Hepatocyte (in vitro differentiated cells): ENCODE results near the gene KCNMA1. TPM values are rescaled to one million over a fixed set of nuclear protein-coding genes. Genes with fewer than 3 reads are reported as not detected.

Experiments used
- DNase-seq: peaks from one replicate; pipeline ENCODE4 v3.0.0-alpha.2; 2016; ENCODE audit warnings: low spot score
- H2AFZ ChIP-seq: fragments of 200-600 bp; sonication (generic); 2 replicates; pipeline ENCODE4 v1.6.0; 2016; ENCODE audit warnings: antibody characterized with exemption, mild to moderate bottlenecking
- H3K27ac ChIP-seq: fragments of 200-600 bp; sonication (generic); 2 replicates; pipeline ENCODE4 v1.5.1; 2016; ENCODE audit warnings: mild to moderate bottlenecking
- H3K27me3 ChIP-seq: fragments of 200-600 bp; sonication (generic); 2 replicates; pipeline ENCODE4 v1.6.1; 2016
- H3K36me3 ChIP-seq: fragments of 200-600 bp; sonication (generic); replicated peaks from 2 replicates; pipeline ENCODE4 v1.5.1; 2016; ENCODE audit warnings: low read depth; ENCODE audit not compliant: insufficient read depth
- H3K4me1 ChIP-seq: fragments of 200-600 bp; sonication (generic); 2 replicates; pipeline ENCODE4 v1.5.1; 2016; ENCODE audit warnings: mild to moderate bottlenecking, moderate library complexity; ENCODE audit not compliant: insufficient read depth
- H3K4me2 ChIP-seq: fragments of 200-600 bp; sonication (generic); 2 replicates; pipeline ENCODE4 v1.6.0; 2016
- H3K4me3 ChIP-seq: fragments of 200-600 bp; sonication (generic); 2 replicates; pipeline ENCODE4 v1.5.1; 2016; ENCODE audit warnings: mild to moderate bottlenecking
- H3K79me2 ChIP-seq: fragments of 200-600 bp; sonication (generic); 2 replicates; pipeline ENCODE4 v1.6.0; 2017; ENCODE audit warnings: mild to moderate bottlenecking
- H3K9me2 ChIP-seq: fragments of 200-600 bp; sonication (generic); replicated peaks from 2 replicates; pipeline ENCODE4 v1.6.0; 2017; ENCODE audit warnings: mild to moderate bottlenecking; ENCODE audit not compliant: insufficient read depth
- H3K9me3 ChIP-seq: fragments of 200-600 bp; sonication (generic); 2 replicates; pipeline ENCODE4 v1.5.1; 2016; ENCODE audit warnings: low read depth, mild to moderate bottlenecking
- H4K20me1 ChIP-seq: fragments of 200-600 bp; sonication (generic); 2 replicates; pipeline ENCODE4 v1.6.0; 2016; ENCODE audit warnings: mild to moderate bottlenecking; ENCODE audit not compliant: insufficient read depth, poor library complexity, severe bottlenecking
- CTCF ChIP-seq: fragments of 200-600 bp; sonication (generic); IDR thresholded peaks from 2 replicates; pipeline ENCODE4 v1.5.1; 2016; ENCODE audit warnings: antibody characterized with exemption, mild to moderate bottlenecking; ENCODE audit not compliant: poor library complexity
- EZH2 ChIP-seq: fragments of 200-600 bp; sonication (generic); IDR thresholded peaks from 2 replicates; pipeline ENCODE4 v1.6.1; 2016; ENCODE audit warnings: antibody characterized with exemption, mild to moderate bottlenecking, borderline replicate concordance
- EZH2phosphoT487 ChIP-seq: fragments of 200-600 bp; sonication (generic); IDR thresholded peaks from one replicate; pipeline ENCODE4 v1.6.1; 2018; ENCODE audit warnings: antibody characterized with exemption, mild to moderate bottlenecking, low read depth, moderate library complexity; ENCODE audit not compliant: unreplicated experiment, severe bottlenecking
- WGBS: methylation state at CpG from one replicate; pipeline ENCODE4 v1.1.6; 2016; ENCODE audit warnings: low lambda C conversion rate; ENCODE audit errors: missing lambda C conversion rate; 5-methylcytosine and 5-hydroxymethylcytosine counted together
- polyA plus RNA-seq: library from polyadenylated mRNA; unstranded; fragments of >200 nt; fragmentation: Nextera tagmentation; extraction: Ambion mirVana; gene quantifications from 2 replicates; pipeline ENCODE4 v1.2.1, GENCODE V29; 2016
- total RNA-seq: library from RNA; depleted of rRNA; stranded (reverse); fragments of >200 nt; gene quantifications from 2 replicates; pipeline ENCODE4 v1.2.3, GENCODE V29; 2014

KCNMA1 gene
- total and polyA plus RNA-seq, 2 experiments from 2014 or later, result 42.6 to 73.3 TPM

DNA sequence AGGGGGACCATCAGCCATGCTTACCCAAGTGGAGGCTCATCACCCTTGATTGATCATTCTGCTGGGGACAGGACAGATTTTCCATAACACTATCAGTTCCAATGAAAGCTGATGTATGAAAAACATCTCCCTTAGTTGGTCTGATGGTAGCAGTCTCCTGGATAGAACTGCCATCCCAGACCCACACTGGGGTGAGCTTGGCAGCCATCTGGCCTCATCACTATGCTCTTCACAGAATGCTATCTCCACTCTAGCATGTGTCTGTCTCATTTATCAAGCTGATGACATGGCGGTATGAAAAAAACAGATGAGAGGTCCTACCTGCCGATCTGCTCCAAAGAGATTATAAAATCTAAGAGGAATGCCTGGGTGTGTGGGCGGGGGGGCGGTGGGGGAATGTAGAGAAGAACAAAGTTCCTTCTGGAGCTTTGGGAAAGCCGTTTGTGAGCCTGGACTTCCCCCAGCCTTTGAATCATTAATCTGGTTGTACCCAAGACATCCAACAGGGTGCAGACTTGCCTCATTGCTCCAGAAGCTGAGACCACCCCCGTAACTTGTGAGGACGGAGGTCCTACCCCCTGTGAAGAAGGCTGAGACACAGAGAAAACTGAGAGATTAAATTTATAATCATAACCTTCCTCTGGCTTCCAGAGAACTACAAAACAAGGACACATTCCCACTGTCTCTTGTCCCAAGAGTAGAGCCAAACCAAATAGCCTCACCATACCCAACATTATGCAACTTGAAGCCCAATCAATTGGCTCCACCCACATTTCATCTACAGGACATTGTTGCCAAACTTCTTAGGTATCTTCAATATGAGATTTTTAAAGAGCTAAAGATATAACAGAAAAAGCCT is 340.8 kb downstream of the KCNMA1 start:
- Histone ChIP-seq H3K9me3 (no peaks in the 10 kb centered on the region), H3K36me3 (no peaks in the 10 kb centered on the region), H2AFZ (no peak overlapping the region), H4K20me1 (no peaks in the 10 kb centered on the region), H3K79me2 (no peaks in the 10 kb centered on the region), H3K9me2 (no peaks in the 10 kb centered on the region), H3K4me1 (peaks cover 7% of the 10 kb centered on the region), H3K27me3 (no peaks in the 10 kb centered on the region), H3K27ac (no peak overlapping the region), H3K4me3 (no peak overlapping the region), H3K4me2 (no peak overlapping the region)
- WGBS, result 42% methylated on average over 7 of the region's 7 CpGs
- DNase-seq, result no peak
- TF ChIP-seq CTCF (peak; percentile 2), EZH2phosphoT487 (no peak)

DNA sequence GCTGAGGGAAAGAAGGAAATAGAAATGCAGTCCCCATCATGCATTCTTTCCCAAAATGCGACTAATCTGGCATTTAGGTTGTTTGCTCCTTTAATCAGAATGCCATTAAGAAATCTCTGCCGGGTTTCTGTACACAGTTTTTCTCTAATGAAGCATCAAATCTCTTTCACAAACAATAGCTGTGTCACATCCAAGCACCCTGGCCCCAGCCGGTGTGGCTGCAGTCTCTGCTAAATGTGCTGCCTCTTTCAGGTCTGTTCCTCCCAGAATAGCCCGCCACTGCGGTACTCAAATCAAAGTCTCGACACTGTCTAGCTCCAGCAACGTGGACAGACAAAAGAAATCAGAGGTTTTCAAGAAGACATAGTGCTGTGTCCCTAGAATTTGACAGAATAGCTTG is 343.8 kb downstream of the KCNMA1 start:
- DNase-seq, result no peak
- Histone ChIP-seq H3K4me2 (no peak overlapping the region), H4K20me1 (no peaks in the 10 kb centered on the region), H3K9me3 (no peaks in the 10 kb centered on the region), H3K79me2 (no peaks in the 10 kb centered on the region), H3K9me2 (no peaks in the 10 kb centered on the region), H3K36me3 (no peaks in the 10 kb centered on the region), H3K4me1 (peaks cover 32% of the 10 kb centered on the region), H3K4me3 (no peak overlapping the region), H3K27ac (no peak overlapping the region), H3K27me3 (no peaks in the 10 kb centered on the region), H2AFZ (no peak overlapping the region)
- WGBS, result 74% methylated on average over 7 of the region's 7 CpGs
- TF ChIP-seq CTCF, result no peak
- no peak for TF ChIP-seq EZH2phosphoT487
- no peak for TF ChIP-seq EZH2

DNA sequence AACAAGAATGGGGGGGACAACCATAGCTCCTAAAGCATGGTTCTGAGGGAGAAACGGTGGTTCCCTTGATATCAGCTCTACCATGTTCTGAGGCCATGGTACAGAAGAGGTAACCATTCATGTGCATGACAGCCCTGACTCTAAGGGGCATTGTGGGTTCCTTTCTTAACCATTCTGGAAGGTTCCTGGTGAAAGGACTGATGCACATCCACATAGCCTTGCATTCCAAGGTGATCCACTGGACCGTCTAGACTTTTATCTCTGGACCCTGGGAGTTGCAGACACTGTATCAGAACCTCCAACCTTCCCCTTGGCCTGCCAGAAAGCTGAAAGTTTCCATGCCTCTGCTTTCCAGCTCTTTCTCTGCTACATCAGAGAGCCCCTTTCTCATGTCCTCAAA is 344.3 kb downstream of the KCNMA1 start:
- no peaks in the 10 kb centered on the region for H3K36me3 ChIP-seq
- TF ChIP-seq EZH2phosphoT487 (no peak), CTCF (no peak), EZH2 (no peak)

More for the DNA sequence above, 344.3 kb downstream of the KCNMA1 start:
- Histone ChIP-seq H3K79me2 (no peaks in the 10 kb centered on the region), H4K20me1 (no peaks in the 10 kb centered on the region), H3K27me3 (no peaks in the 10 kb centered on the region), H3K4me1 (peaks cover 36% of the 10 kb centered on the region), H3K9me3 (no peaks in the 10 kb centered on the region), H3K4me2 (no peak overlapping the region), H3K27ac (no peak overlapping the region), H3K4me3 (no peak overlapping the region), H3K9me2 (no peaks in the 10 kb centered on the region), H2AFZ (no peak overlapping the region)
- DNase-seq, result no peak
- WGBS, result 82% methylated on average over 2 of the region's 2 CpGs
